PC-9 (cell line): Measurements from ENCODE around the gene UAP1L1.
"Not testable (repeated sequence)": the region's sequence is repeated elsewhere in the genome, so short reads cannot be mapped to it uniquely, and the experiment has no call there.

Experiments
- CTCF ChIP-seq: fragments of 200-600 bp; sonication (generic); conservative IDR thresholded peaks from 2 replicates; pipeline ENCODE4 v1.6.1; 2017; ENCODE audit warnings: mixed run types, antibody characterized with exemption, mild to moderate bottlenecking, moderate library complexity
- EZH2 ChIP-seq: fragments of 200-600 bp; sonication (generic); IDR thresholded peaks from 2 replicates; pipeline ENCODE4 v1.8.0; 2017; ENCODE audit warnings: antibody characterized with exemption, low read depth

- not testable (repeated sequence) for TF ChIP-seq CTCF, EZH2
These were observed 44.8 kb downstream of the UAP1L1 start for GRCh38 chr9:137121927-137122795.
